Fibroblast of gingiva (primary cell): ENCODE data around the gene ZNF579.
"Not testable (repeated sequence)": the region's sequence is repeated elsewhere in the genome, so short reads cannot be mapped to it uniquely, and the experiment has no call there.

Experiments
- DNase-seq: peaks from one replicate; pipeline ENCODE4 v3.0.0-alpha.2; 2011; ENCODE audit warnings: low read depth

The ZNF579 gene

GRCh38 chr19:55539090-55539984 lies 41.3 kb downstream of the ZNF579 start:
- no peak for DNase-seq

- DNase-seq, result no peak
Measured at GRCh38 chr19:55538132-55538531, 42.5 kb downstream of the ZNF579 start.

GRCh38 chr19:55537741-55538111 lies 42.9 kb downstream of the ZNF579 start:
- DNase-seq, result no peak

- DNase-seq, result no peak
Measured at GRCh38 chr19:55536951-55537740, 43.5 kb downstream of the ZNF579 start, which contains the start of gene SBK2. Gene SBK2, minus strand, starts transcription at chr19:55537133. Its CDS starts 839 bp downstream, at chr19:55536294.

- no peak for DNase-seq
Measured at GRCh38 chr19:55536366-55536765, 44.3 kb downstream of the ZNF579 start.

GRCh38 chr19:55535965-55536350 lies 44.7 kb downstream of the ZNF579 start:
- DNase-seq, result no peak

- DNase-seq, result no peak
Measured at GRCh38 chr19:55535173-55535964, 45.3 kb downstream of the ZNF579 start.

GRCh38 chr19:55534280-55534679 lies 46.4 kb downstream of the ZNF579 start:
- not testable (repeated sequence) for DNase-seq

GRCh38 chr19:55530996-55531395 lies 49.7 kb downstream of the ZNF579 start:
- DNase-seq, result no peak

GRCh38 chr19:55529636-55530234 lies 50.9 kb downstream of the ZNF579 start:
- DNase-seq, result no peak

- DNase-seq, result no peak
Measured at GRCh38 chr19:55528030-55528803, 52.4 kb downstream of the ZNF579 start.

GRCh38 chr19:55527197-55528029 lies 53.2 kb downstream of the ZNF579 start:
- no peak for DNase-seq
